GM18507 (cell line): ENCODE measurements around the gene PSME3.

Experiments used
- DNase-seq: peaks from one replicate; pipeline ENCODE4 v3.0.0; 2011; ENCODE audit warnings: low read depth; ENCODE audit not compliant: insufficient read length; ENCODE audit errors: extremely low spot score
- FAIRE-seq: peaks from 2 replicates; lab custom pipeline; 2011; peaks lifted over from hg19 to GRCh38; lab: Jason Lieb, UNC

Gene PSME3

GRCh38 chr17:42891539-42892152 is 58.4 kb downstream of the PSME3 start:
- FAIRE-seq (no peak), DNase-seq (no peak)

- FAIRE-seq (no peak), DNase-seq (no peak)
Measured at GRCh38 chr17:42893359-42893758, 60.2 kb downstream of the PSME3 start.
